Fibroblast of pulmonary artery (primary cell): Measurements from ENCODE around the gene MPC1.
"Not testable (repeated sequence)": the region's sequence is repeated elsewhere in the genome, so short reads cannot be mapped to it uniquely, and the experiment has no call there.

ENCODE experiments used
- DNase-seq: peaks from one replicate; pipeline ENCODE4 v3.0.0-alpha.2; 2010; ENCODE audit warnings: low read depth
- H3K4me3 ChIP-seq: replicated peaks from 2 replicates; pipeline ENCODE4 v1.5.1; 2011; ENCODE audit warnings: low read depth, mild to moderate bottlenecking, control low read depth, low read length, moderate library complexity
- TF ChIP-seq, protein P1 (sequence below): IDR thresholded peaks from 2 replicates; pipeline ENCODE4 v1.5.1; 2011; ENCODE audit warnings: mild to moderate bottlenecking, control low read depth, low read length, inconsistent platforms; ENCODE audit errors: missing control alignments

MPC1 gene

GRCh38 chr6:166398348-166398747 is 15.6 kb upstream of the MPC1 start:
- TF ChIP-seq, protein P1, sequence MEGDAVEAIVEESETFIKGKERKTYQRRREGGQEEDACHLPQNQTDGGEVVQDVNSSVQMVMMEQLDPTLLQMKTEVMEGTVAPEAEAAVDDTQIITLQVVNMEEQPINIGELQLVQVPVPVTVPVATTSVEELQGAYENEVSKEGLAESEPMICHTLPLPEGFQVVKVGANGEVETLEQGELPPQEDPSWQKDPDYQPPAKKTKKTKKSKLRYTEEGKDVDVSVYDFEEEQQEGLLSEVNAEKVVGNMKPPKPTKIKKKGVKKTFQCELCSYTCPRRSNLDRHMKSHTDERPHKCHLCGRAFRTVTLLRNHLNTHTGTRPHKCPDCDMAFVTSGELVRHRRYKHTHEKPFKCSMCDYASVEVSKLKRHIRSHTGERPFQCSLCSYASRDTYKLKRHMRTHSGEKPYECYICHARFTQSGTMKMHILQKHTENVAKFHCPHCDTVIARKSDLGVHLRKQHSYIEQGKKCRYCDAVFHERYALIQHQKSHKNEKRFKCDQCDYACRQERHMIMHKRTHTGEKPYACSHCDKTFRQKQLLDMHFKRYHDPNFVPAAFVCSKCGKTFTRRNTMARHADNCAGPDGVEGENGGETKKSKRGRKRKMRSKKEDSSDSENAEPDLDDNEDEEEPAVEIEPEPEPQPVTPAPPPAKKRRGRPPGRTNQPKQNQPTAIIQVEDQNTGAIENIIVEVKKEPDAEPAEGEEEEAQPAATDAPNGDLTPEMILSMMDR, result no peak
- no peak for DNase-seq
- no peak overlapping the region for H3K4me3 ChIP-seq

GRCh38 chr6:166397849-166398248 is 15.1 kb upstream of the MPC1 start:
- DNase-seq, result no peak
- TF ChIP-seq, protein P1, result no peak
- H3K4me3 ChIP-seq, result no peak overlapping the region

DNA sequence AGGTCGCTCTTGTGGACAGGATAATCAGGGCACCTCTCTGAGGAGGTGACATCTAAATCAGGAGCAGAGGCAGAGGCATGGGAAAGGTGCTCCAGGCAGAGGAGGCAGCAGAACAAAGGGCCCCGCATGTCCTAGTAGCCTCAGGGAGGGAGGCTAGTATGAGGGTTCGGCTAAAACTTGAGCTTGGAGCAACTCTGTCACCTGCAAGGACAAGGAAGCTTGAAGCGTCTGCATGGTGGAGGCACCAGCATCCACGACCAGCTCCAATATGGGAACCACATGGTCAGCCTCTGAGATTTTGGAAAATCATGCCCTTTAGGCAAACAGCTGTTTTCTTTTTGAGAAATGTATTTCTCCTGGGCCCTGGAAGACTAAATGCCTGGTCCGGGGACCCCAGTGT is 13.0 kb upstream of the MPC1 start:
- TF ChIP-seq, protein P1, result no peak
- DNase-seq, result no peak
- H3K4me3 ChIP-seq, result no peak overlapping the region

DNA sequence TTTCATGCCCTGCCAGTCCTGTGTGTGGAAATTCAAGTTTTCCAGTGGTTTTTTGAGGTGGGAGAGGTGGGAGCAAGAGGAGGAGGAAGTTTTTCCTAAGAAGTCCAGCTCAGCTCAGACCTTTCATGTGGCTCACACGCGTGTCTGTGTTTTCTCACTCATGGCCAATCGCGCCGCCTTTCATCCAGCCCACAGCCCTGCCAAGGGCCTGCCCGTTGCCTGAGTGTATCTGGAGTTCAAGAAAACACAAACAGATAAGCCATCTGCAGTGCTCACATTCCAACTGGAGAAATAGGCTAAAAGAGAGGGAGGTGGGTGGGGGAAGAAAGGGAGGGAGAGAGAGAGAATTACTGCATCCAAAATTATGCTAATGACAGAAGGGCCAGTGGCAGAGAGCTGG is 12.6 kb upstream of the MPC1 start:
- no peak for DNase-seq
- H3K4me3 ChIP-seq, result no peak overlapping the region

DNA sequence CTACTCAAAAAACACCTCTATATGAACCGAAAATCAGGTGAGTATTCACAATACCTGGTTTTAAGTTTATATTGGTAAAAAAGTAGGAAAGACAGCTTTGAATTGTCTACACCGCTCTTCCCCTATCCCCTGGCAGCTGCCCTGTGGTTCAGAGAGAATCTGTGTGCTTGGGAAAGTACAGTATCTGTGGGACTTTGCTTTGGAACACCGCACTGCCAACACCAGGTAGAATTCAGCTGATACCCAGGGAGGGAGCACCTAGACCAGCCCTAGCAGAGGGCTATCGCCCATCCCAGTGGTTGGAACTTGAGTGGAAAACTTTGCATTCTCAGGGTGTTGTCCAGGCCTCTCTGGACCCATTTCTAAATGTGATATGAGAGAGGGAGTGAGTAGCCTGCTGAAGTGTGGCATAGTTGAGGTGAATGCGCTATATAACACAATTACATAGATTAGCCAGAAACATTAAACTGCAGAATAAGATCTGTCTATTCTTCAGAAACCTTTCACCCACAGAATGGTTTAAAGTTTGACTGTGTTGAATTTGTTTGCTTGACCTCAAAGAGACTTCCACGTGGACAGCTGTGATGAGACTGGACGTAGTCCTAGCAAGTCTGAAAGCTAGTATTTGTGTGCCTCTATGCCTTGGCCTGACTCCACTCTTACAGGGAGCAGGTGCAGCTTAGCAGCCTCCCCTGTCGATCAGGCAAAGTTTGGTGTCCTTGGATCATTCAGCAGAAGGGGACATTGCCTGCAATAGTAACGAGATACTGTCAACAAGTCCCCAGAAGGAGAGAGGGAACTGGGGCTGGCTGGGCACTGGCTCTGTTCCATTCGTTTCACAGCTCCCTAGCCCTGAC is 11.5 kb upstream of the MPC1 start:
- no peak overlapping the region for H3K4me3 ChIP-seq
- TF ChIP-seq, protein P1, result no peak
- DNase-seq, result no peak

More for the DNA sequence above, 12.6 kb upstream of the MPC1 start:
- TF ChIP-seq, protein P1, result no peak

GRCh38 chr6:166393535-166393823 is 10.7 kb upstream of the MPC1 start:
- TF ChIP-seq, protein P1, result no peak
- no peak for DNase-seq
- no peak overlapping the region for H3K4me3 ChIP-seq

DNA sequence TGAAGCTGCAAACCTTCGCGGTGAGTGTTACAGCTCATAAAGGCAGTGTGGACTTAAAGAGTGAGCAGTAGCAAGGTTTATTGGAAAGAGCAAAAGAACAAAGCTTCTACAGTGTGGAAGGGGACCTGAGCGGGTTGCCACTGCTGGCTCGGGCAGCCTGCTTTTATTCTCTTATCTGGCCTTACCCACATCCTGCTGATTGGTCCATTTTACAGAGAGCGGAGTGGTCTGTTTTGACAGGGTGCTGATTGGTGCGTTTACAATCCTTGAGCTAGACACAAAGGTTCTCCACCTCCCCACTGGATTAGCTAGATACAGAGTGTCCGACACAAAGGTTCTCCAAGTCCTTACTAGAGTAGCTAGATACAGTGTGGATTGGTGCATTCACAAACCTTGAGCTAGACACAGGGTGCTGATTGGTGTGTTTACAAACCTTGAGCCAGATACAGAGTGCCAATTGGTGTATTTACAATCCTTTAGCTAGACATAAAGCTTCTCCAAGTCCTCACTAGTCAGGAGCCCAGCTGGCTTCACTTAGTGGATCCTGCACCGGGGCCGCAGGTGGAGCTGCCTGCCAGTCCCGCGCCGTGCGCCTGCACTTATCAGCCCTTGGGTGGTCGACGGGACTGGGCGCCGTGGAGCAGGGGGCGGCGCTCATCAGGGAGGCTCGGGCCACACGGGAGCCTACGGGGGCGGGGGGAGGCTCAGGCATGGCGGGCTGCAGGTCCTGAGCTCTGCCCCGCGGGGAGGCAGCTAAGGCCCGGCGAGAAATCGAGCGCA is 10.2 kb upstream of the MPC1 start:
- DNase-seq, H3K4me3 ChIP-seq: not testable (repeated sequence)
